Measurements from ENCODE around the gene AOC2.
"Not testable (repeated sequence)": the region's sequence is repeated elsewhere in the genome, so short reads cannot be mapped to it uniquely, and the experiment has no call there.

Gene AOC2

DNA sequence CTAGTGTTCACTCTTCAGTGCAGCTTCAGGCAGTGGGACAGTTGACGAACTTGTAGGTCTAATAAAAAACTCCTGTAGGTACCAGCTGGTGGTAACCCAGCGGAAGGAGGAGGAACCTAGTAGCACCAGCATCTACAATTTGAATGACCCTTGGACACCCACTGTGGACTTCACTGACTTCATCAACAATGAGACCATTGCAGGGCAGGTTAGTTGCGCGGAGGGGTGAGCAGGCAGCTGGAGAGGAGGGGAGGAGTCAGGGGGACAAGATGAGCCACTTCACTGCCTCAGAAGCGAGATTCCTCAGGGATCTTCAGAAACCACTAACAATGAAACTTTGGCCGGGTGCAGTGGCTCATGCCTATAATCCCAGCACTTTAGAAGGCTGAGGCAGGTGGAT, 28.9 kb downstream of the AOC2 start:
- Histone ChIP-seq H3K9me3 (ENCODE audit: control insufficient read depth in 2 of 2, low read length in 2 of 2) (no peaks in the 10 kb centered on the region), H3K27ac (ENCODE audit: low read length) (no peak overlapping the region), H3K4me1 (ENCODE audit: control insufficient read depth, insufficient read depth, low read length) (no peaks in the 10 kb centered on the region), H3K27me3 (ENCODE audit: control insufficient read depth in 1 of 2, insufficient read depth in 2 of 2, low read length in 2 of 2) (no peaks in the 10 kb centered on the region), H3K9ac (ENCODE audit: low read length in 2 of 2) (no peak overlapping the region), H3K4me3 (ENCODE audit: low read length in 2 of 2) (no peak overlapping the region), H3K36me3 (ENCODE audit: control insufficient read depth in 2 of 2, insufficient read depth in 2 of 2, low read length in 2 of 2) (peaks cover 3 to 12% of the 10 kb centered on the region in 2 donors)

DNA sequence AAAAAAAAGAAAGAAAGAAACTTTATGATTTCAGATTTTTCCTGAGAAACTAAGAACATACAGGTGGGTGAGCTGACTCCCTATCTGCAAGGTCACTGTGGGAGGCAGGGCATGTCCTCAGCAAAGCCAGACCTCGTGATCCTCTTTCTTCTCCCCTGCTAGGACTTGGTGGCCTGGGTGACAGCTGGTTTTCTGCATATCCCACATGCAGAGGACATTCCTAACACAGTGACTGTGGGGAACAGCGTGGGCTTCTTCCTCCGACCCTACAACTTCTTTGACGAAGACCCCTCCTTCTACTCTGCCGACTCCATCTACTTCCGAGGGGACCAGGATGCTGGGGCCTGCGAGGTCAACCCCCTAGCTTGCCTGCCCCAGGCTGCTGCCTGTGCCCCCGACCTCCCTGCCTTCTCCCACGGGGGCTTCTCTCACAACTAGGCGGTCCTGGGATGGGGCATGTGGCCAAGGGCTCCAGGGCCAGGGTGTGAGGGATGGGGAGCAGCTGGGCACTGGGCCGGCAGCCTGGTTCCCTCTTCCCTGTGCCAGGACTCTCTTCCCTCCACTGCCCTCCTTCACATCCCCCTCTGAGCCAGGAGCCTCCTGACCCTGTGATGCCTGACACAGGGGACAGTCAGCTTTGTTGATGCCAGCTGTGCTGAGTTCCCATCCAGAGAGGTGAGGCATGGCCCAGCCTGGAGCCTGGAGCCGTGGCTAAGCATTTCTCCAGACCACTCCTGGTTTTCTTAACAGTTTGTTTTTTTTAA, 29.7 kb downstream of the AOC2 start:
- H3K27me3 ChIP-seq (ENCODE audit: control insufficient read depth in 1 of 2, insufficient read depth in 2 of 2, low read length in 2 of 2); H3K9ac ChIP-seq (ENCODE audit: low read length in 2 of 2); H3K4me1 ChIP-seq (ENCODE audit: control insufficient read depth, insufficient read depth, low read length); H3K27ac ChIP-seq (ENCODE audit: low read length); H3K4me3 ChIP-seq (ENCODE audit: low read length in 2 of 2); H3K36me3 ChIP-seq (ENCODE audit: control insufficient read depth in 2 of 2, insufficient read depth in 2 of 2, low read length in 2 of 2); H3K9me3 ChIP-seq (ENCODE audit: control insufficient read depth in 2 of 2, low read length in 2 of 2): not testable (repeated sequence)

DNA sequence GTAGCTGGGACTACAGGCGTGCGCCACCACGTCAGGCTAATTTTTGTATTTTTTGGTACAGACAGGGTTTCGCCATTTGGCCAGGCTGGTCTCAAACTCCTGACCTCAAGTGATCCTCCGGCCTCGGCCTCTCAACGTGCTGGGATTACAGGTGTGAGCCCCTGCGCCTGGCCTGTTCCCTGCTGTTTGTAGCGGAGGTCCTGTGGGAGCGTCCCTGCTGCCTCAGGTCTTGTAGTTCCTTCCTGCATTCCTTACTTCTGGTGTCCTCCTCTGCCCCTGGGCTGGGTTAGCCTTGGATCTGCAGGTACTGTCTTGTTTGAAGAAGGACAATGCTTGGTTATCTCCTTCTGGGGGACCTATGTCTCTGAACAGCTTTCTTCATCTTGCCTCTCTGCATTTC, 32.7 kb downstream of the AOC2 start:
- no peak overlapping the region for H3K27ac ChIP-seq (ENCODE audit: low read length)
- no peaks in the 10 kb centered on the region for H3K27me3 ChIP-seq (ENCODE audit: control insufficient read depth in 1 of 2, insufficient read depth in 2 of 2, low read length in 2 of 2)
- H3K9ac ChIP-seq (ENCODE audit: low read length in 2 of 2) = no peak overlapping the region
- H3K36me3 ChIP-seq (ENCODE audit: control insufficient read depth in 2 of 2, insufficient read depth in 2 of 2, low read length in 2 of 2) = peaks cover 0 to 7% of the 10 kb centered on the region in 2 donors
- H3K4me1 ChIP-seq (ENCODE audit: control insufficient read depth, insufficient read depth, low read length) = no peaks in the 10 kb centered on the region
- H3K9me3 ChIP-seq (ENCODE audit: control insufficient read depth in 2 of 2, low read length in 2 of 2) = no peaks in the 10 kb centered on the region
- H3K4me3 ChIP-seq (ENCODE audit: low read length in 2 of 2) = no peak overlapping the region

DNA sequence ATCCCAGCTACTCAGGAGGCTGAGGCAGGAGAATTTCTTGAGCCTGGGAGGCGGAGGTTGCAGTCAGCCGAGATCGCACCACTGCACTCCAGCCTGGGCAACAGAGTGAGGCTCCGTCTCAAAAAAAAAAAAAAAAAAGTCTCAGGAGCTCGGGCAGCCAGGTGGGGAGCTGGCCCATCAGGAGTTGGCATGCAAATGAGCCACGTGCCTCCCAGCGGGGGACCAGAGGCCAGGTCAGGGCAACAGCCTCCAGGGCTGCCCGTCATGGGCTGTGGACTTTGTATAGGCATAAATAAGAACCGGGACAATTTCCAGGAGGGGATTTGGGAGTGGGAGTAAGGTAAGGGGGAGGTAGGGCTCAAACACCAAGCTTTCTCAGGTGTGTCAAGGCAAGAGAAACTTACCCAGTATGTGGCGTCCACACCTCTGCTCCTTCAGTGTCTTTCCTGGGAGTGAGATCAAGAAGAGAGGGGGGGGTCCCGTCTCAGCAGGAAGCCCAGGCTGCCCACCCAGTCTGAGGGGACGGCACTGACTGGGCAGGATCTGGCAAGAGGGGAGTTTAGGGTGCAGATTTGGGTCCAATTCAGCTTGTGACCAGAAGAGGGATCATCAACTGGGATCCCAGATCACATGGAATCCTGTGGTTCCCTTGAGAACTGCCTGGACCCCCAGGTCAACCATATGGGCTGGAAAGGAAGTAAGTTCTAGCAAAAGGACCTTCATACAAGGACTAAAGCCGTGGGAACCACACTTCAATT, 33.9 kb downstream of the AOC2 start:
- Histone ChIP-seq H3K4me3 (ENCODE audit: low read length in 2 of 2) (no peak overlapping the region), H3K27me3 (ENCODE audit: control insufficient read depth in 1 of 2, insufficient read depth in 2 of 2, low read length in 2 of 2) (no peaks in the 10 kb centered on the region), H3K36me3 (ENCODE audit: control insufficient read depth in 2 of 2, insufficient read depth in 2 of 2, low read length in 2 of 2) (peaks cover 0 to 4% of the 10 kb centered on the region in 2 donors), H3K9me3 (ENCODE audit: control insufficient read depth in 2 of 2, low read length in 2 of 2) (no peaks in the 10 kb centered on the region), H3K27ac (ENCODE audit: low read length) (no peak overlapping the region), H3K9ac (ENCODE audit: low read length in 2 of 2) (no peak overlapping the region), H3K4me1 (ENCODE audit: control insufficient read depth, insufficient read depth, low read length) (peaks cover 2% of the 10 kb centered on the region)

DNA sequence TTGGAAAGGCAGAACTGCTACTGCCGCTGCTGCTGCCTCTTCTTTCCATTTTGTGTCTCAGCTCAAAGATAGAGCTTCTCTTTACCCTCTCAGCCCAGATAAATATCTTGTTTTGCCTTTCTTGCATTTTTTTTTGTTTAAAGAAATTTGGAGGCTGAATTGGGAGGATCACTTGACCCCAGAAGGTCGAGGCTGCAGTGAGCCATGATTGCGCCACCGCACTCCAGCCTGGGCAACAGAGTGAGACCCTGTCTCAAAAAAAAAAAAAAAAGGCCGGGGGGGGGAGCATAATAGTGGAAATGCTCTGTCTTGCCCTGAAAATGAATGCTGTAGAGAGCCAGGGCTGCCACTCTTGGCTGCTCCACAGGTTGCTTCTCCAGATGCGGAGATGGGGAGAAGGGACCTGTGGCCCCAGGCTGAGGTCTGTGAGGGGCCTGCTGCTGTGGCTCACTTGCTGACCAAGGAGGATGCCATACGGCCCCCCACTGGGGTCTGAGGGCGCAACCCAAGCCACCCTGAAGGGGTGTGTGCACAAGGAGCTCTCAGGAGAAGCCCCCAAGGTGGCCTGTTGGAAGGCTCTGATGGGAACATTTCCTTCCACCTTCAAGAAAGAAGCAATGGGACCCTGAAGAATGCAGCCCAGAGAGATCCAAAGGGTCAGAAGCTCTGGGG, 34.7 kb downstream of the AOC2 start:
- H3K4me3 ChIP-seq (ENCODE audit: low read length in 2 of 2) = no peak overlapping the region
- H3K9me3 ChIP-seq (ENCODE audit: control insufficient read depth in 2 of 2, low read length in 2 of 2) = no peaks in the 10 kb centered on the region
- H3K27ac ChIP-seq (ENCODE audit: low read length) = no peak overlapping the region
- no peak overlapping the region for H3K9ac ChIP-seq (ENCODE audit: low read length in 2 of 2)
- H3K4me1 ChIP-seq (ENCODE audit: control insufficient read depth, insufficient read depth, low read length) = peaks cover 2% of the 10 kb centered on the region
- H3K36me3 ChIP-seq (ENCODE audit: control insufficient read depth in 2 of 2, insufficient read depth in 2 of 2, low read length in 2 of 2) = peaks cover 0 to 4% of the 10 kb centered on the region in 2 donors
- H3K27me3 ChIP-seq (ENCODE audit: control insufficient read depth in 1 of 2, insufficient read depth in 2 of 2, low read length in 2 of 2) = no peaks in the 10 kb centered on the region

DNA sequence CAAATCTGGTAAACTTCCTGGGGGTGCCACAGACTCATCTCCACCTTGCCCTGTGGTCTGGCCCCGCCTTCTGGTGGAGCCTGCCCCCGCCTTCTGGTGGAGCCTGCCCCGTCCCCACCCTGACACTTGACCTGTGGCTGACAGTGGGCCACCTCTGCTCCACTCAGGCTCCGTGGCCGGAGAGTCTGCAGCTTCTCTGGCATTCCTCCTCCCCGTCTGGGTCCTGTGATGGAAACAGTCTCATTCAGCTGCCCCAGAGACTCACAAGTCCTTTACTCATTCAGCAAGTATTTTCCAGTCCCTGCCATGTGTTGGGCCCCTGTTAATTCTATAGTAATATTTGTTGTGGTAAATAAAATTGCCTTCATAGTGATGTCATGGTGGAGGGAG, 35.2 kb downstream of the AOC2 start:
- no peaks in the 10 kb centered on the region for H3K27me3 ChIP-seq (ENCODE audit: control insufficient read depth in 1 of 2, insufficient read depth in 2 of 2, low read length in 2 of 2)
- no peak overlapping the region for H3K9ac ChIP-seq (ENCODE audit: low read length in 2 of 2)
- no peak overlapping the region for H3K27ac ChIP-seq (ENCODE audit: low read length)
- no peaks in the 10 kb centered on the region for H3K9me3 ChIP-seq (ENCODE audit: control insufficient read depth in 2 of 2, low read length in 2 of 2)
- peaks cover 2% of the 10 kb centered on the region for H3K4me1 ChIP-seq (ENCODE audit: control insufficient read depth, insufficient read depth, low read length)
- H3K36me3 ChIP-seq (ENCODE audit: control insufficient read depth in 2 of 2, insufficient read depth in 2 of 2, low read length in 2 of 2) = peaks cover 0 to 2% of the 10 kb centered on the region in 2 donors
- H3K4me3 ChIP-seq (ENCODE audit: low read length in 2 of 2) = no peak overlapping the region

DNA sequence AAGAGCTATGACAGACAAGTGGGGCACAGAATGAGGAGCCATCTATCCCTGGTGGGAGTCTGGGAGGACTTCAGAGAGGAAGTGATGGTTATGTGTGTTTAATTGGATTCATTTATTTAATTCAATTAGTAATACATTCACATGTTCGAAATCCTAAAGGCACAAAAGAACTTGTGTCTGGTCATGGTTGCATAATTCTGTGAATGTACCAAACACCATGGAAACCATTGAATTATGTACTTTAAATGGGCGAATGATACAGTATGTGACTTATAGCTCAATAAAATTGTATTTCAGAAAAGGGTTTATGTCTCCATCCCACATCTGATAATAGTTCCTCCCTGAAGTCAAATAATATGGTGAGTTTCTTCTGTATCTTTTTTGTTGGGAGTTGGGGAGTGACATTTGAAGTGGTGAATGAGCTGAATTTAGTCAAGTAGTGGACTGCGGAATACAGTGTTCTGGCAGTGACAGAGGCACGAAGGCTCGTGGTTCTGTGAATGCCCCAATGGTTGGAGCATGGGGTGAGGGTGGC, 36.5 kb downstream of the AOC2 start:
- H3K27me3 ChIP-seq (ENCODE audit: control insufficient read depth in 1 of 2, insufficient read depth in 2 of 2, low read length in 2 of 2) = no peaks in the 10 kb centered on the region
- no peaks in the 10 kb centered on the region for H3K9me3 ChIP-seq (ENCODE audit: control insufficient read depth in 2 of 2, low read length in 2 of 2)
- no peak overlapping the region for H3K9ac ChIP-seq (ENCODE audit: low read length in 2 of 2)
- no peak overlapping the region for H3K27ac ChIP-seq (ENCODE audit: low read length)
- no peaks in the 10 kb centered on the region for H3K36me3 ChIP-seq (ENCODE audit: control insufficient read depth in 2 of 2, insufficient read depth in 2 of 2, low read length in 2 of 2)
- no peak overlapping the region for H3K4me3 ChIP-seq (ENCODE audit: low read length in 2 of 2)
- peaks cover 2% of the 10 kb centered on the region for H3K4me1 ChIP-seq (ENCODE audit: control insufficient read depth, insufficient read depth, low read length)

DNA sequence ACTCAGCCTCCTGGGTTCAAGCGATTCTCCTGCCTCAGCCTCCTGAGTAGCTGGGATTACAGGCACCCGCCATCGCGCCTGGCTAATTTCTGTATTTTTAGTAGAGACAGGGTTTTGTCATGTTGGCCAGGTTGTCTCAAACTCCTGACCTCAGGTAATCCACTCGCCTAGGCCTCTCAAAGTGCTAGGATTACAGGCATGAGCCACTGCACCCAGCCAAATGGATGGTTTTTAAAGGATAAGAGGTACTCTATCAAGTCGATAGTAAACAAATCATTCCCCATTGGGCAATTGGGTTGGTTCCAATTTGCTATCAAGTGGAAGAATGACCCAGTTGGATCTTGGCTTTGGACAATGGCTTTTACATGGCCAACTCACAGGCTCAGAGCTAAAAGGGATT, 37.3 kb downstream of the AOC2 start:
- not testable (repeated sequence) for H3K4me3 ChIP-seq (ENCODE audit: low read length in 2 of 2); H3K27me3 ChIP-seq (ENCODE audit: control insufficient read depth in 1 of 2, insufficient read depth in 2 of 2, low read length in 2 of 2); H3K4me1 ChIP-seq (ENCODE audit: control insufficient read depth, insufficient read depth, low read length)

DNA sequence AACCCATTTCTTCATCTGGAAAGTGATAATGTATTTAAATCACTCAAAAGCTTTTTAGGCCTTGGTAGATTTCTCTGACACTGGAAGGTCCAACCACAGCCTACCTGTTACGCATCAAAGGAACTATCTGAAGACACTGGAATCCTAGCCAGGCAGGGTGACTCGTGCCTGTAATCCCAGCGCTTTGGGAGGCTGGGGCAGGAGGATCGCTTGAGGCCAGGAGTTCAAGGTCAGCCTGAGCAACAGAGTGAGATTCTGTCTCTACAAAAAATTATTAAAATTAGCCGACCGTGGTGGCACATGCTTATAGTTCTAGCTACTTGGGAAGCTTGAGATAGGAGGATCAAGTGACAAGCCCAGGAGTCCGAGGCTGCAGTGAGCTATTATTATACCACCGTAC, 37.8 kb downstream of the AOC2 start:
- Histone ChIP-seq H3K9ac (ENCODE audit: low read length in 2 of 2) (no peak overlapping the region), H3K36me3 (ENCODE audit: control insufficient read depth in 2 of 2, insufficient read depth in 2 of 2, low read length in 2 of 2) (no peaks in the 10 kb centered on the region), H3K9me3 (ENCODE audit: control insufficient read depth in 2 of 2, low read length in 2 of 2) (no peaks in the 10 kb centered on the region), H3K27me3 (ENCODE audit: control insufficient read depth in 1 of 2, insufficient read depth in 2 of 2, low read length in 2 of 2) (no peaks in the 10 kb centered on the region), H3K4me1 (ENCODE audit: control insufficient read depth, insufficient read depth, low read length) (peaks cover 2% of the 10 kb centered on the region), H3K27ac (ENCODE audit: low read length) (no peak overlapping the region), H3K4me3 (ENCODE audit: low read length in 2 of 2) (no peak overlapping the region)

More for the DNA sequence above, 37.3 kb downstream of the AOC2 start:
- not testable (repeated sequence) for H3K27ac ChIP-seq (ENCODE audit: low read length); H3K9me3 ChIP-seq (ENCODE audit: control insufficient read depth in 2 of 2, low read length in 2 of 2); H3K36me3 ChIP-seq (ENCODE audit: control insufficient read depth in 2 of 2, insufficient read depth in 2 of 2, low read length in 2 of 2); H3K9ac ChIP-seq (ENCODE audit: low read length in 2 of 2)

DNA sequence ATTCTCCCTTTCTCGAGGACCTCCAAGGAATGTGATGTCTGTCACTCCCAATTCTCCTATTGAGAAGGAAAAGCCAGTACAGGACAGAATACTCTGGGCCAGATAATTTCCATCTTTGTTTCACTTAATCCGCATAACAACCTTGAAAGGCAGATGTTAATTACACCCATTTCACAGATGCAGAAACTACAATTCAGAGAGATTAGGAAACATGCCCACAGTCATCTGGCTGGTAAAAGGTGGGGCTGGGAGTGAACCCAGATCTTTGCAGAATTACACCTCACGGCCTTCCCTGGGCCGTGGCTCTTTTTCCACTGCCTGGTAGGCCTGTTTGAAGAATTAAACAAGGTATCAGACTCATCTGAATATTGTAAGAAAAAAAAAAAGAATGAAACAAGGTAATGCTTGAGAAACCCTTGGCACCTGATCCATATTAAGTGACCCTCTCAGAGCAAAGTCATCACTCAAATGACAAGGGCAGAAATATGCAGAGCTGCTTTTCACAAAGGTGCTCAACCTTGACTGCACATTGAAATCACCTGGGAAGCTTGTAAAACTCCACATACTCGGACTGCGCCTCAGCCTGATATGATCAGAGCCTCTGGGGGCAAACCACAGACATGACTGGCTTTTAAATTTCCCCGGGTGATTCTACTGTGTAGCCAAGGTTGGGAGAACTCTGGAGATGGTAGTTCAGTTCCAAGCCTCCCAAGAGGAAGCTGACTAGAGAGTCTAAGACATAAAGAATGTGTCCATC, 39.6 kb downstream of the AOC2 start:
- H3K4me1 ChIP-seq (ENCODE audit: control insufficient read depth, insufficient read depth, low read length) = peaks cover 2% of the 10 kb centered on the region
- no peak overlapping the region for H3K27ac ChIP-seq (ENCODE audit: low read length)
- no peaks in the 10 kb centered on the region for H3K27me3 ChIP-seq (ENCODE audit: control insufficient read depth in 1 of 2, insufficient read depth in 2 of 2, low read length in 2 of 2)
- H3K9ac ChIP-seq (ENCODE audit: low read length in 2 of 2) = no peak overlapping the region
- no peak overlapping the region for H3K4me3 ChIP-seq (ENCODE audit: low read length in 2 of 2)
- no peaks in the 10 kb centered on the region for H3K9me3 ChIP-seq (ENCODE audit: control insufficient read depth in 2 of 2, low read length in 2 of 2)
- H3K36me3 ChIP-seq (ENCODE audit: control insufficient read depth in 2 of 2, insufficient read depth in 2 of 2, low read length in 2 of 2) = no peaks in the 10 kb centered on the region

Measured in stomach smooth muscle (tissue), 2 donors.